GM12801 (cell line): ENCODE data around the gene VMO1.

ENCODE experiments used
- TF ChIP-seq, protein P1 (sequence below): IDR thresholded peaks from one replicate; pipeline ENCODE4 v1.5.1; 2011; ENCODE audit warnings: control low read depth; ENCODE audit not compliant: insufficient read length; ENCODE audit errors: extremely low read depth

Gene VMO1

DNA sequence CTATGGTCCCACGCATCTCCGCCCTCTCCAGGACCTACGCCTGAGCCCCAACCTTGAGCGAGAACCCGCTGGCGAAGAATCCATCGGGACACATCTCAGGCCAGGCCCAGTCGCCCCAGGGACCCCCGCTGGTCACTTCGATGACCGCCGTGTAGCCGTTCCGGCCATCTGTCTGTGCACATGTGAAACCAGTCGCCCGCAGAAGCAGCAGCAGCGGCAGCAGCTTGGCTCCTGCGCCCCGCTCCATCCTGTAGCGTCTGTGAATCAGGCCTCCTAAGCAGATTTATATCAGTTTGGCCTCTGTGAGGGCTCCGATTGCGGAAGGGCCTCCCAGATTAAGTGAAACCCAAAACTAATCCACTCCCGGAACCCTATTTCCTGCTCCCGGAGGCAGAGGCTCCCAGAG lies at the start of gene VMO1:
TSS of gene VMO1 (minus strand) at position 259 of the 406 bp plus-strand sequence. CDS start at position 247, 12 bp downstream.
- TF ChIP-seq, protein P1, sequence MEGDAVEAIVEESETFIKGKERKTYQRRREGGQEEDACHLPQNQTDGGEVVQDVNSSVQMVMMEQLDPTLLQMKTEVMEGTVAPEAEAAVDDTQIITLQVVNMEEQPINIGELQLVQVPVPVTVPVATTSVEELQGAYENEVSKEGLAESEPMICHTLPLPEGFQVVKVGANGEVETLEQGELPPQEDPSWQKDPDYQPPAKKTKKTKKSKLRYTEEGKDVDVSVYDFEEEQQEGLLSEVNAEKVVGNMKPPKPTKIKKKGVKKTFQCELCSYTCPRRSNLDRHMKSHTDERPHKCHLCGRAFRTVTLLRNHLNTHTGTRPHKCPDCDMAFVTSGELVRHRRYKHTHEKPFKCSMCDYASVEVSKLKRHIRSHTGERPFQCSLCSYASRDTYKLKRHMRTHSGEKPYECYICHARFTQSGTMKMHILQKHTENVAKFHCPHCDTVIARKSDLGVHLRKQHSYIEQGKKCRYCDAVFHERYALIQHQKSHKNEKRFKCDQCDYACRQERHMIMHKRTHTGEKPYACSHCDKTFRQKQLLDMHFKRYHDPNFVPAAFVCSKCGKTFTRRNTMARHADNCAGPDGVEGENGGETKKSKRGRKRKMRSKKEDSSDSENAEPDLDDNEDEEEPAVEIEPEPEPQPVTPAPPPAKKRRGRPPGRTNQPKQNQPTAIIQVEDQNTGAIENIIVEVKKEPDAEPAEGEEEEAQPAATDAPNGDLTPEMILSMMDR, result no peak

DNA sequence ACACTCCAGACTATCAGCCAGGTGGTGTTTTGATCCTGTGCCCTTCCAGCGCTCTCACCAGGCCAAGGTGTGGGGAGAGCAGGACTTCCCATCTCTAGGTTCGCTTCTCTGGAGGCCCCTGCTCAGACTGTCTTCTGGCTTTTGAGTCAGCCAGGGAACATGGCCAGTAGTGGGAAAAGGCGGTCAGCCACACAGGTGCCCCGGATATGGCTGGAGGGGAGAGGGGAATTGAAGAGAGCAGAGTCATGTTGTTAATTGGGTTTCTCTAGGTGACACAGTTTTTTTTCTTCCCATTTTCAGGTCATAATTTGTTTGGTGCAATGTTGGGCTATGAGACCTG lies 48.5 kb upstream of the VMO1 start:
- TF ChIP-seq, protein P1, result no peak

DNA sequence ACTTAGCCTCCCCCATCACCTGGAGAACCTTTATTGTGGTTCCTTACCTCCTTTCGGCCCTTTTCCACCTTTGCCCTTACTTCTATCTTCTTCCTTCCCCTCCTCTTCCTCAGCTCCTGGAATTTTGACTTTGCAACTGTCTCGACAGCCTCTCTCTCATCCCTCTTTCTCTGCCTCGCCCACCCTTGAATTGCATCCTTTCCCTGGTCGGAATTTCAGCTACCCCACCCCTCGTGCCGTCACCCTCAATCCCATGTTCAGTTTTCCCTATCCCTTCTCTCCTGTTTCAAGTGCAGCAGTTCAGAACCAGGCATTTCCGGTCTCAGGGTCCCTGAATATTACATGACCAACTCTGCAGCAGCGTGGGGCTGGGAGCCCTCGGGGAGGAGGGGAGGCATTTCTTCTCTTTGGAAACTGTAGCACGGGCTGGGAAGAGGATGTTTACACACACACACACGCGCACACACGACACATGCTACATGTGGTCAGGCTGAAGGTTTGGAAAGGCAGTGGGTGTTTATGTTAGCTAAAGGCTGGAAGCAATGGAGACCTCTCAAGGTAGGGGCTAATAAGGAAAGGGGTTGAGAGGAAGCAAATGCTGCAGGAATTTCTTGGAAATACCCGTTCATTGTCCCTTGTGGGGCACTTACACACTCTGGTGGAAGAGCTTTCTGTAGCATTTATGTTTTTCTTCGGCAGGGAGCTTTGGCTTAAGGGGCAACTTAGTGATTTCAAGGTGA lies 47.9 kb upstream of the VMO1 start:
- TF ChIP-seq, protein P1, result no peak

DNA sequence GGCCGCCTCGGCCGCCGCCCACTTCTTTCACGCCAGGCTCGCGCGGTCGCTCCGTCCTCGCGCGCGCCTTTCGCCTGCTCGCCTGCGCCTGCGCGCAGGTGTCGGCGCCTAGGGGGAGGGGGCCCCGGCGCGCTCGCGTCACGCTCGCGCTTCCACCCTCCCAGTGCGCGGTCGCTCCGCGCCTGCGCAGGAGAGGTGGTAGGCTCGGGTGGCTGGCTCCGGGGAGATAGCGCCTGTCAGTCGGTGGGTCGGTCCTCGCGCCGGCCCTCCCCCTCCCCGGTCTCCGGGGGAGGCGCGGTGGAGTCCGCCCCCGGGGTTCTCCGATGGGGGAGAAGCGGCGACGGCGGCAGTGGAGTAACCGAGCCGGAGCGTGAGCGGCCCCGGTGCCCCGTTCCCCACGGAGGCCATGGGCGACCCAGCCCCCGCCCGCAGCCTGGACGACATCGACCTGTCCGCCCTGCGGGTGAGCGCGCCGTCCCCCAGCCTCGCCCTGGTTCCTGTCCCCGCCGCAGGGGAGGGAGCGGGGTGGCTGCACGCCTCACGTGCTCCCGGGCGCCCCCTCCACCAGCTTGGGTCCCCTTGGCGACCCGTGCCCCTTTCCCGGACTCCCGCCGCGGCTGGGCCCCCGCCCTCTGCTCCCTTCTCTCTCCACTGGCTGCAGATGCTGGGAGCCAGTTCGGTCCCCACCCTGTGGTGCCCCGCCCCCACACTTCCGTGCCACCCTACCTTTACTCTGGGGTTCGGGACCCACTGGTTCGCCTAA lies 47.2 kb upstream of the VMO1 start, which contains the start of gene MINK1:
TSS of gene MINK1 (plus strand) at position 163 of the 763 bp plus-strand sequence. CDS start at position 407, 244 bp downstream.
- TF ChIP-seq, protein P1, result no peak

GRCh38 chr17:4827399-4827798 lies 41.2 kb upstream of the VMO1 start:
- TF ChIP-seq, protein P1, result no peak

DNA sequence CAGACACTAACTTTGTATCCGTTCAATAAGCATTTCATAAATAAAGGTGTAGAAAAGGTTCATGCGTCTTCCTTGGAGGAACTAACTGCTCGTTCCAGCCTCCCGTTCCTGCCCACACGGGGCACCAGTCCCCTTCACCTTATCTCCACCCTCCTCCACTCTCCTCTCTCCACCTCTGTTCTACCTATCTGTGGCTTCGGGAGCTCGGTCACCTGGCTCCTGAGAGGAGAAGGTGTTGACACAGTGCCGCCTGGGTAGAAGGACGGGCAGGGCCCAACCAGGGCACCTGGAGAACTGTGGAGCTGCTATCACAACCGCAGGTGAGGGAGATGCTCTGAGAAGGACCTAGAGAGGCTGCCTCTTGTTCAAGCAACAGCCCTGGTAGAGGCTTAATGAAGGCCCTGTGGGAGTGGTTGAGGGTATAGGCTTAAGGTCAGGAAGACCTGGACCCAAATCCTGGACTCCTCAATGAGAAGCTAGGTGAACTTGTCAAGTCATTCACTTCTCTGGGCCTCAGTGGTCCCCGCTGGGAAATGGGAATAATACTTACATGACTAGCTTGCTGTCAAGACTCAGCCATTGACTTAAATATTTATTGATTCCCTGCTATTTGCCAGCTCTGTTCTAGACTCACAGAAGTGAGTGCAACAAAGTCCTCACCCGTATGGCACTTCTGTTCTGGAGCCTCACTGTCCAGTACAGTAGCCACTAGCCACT lies 37.4 kb upstream of the VMO1 start:
- TF ChIP-seq, protein P1, result no peak

- TF ChIP-seq, protein P1, result no peak
Observed at GRCh38 chr17:4822835-4823234, 36.7 kb upstream of the VMO1 start.
